ENCODE results near the gene ATRN.

GRCh38 chr20:3551681-3552434, 81.0 kb downstream of the ATRN start:
- no peak for TF ChIP-seq EZH2 (IDR thresholded peaks at IDR 0.05; ENCODE audit: borderline replicate concordance, low read length)
- TF ChIP-seq, protein P1, sequence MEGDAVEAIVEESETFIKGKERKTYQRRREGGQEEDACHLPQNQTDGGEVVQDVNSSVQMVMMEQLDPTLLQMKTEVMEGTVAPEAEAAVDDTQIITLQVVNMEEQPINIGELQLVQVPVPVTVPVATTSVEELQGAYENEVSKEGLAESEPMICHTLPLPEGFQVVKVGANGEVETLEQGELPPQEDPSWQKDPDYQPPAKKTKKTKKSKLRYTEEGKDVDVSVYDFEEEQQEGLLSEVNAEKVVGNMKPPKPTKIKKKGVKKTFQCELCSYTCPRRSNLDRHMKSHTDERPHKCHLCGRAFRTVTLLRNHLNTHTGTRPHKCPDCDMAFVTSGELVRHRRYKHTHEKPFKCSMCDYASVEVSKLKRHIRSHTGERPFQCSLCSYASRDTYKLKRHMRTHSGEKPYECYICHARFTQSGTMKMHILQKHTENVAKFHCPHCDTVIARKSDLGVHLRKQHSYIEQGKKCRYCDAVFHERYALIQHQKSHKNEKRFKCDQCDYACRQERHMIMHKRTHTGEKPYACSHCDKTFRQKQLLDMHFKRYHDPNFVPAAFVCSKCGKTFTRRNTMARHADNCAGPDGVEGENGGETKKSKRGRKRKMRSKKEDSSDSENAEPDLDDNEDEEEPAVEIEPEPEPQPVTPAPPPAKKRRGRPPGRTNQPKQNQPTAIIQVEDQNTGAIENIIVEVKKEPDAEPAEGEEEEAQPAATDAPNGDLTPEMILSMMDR (conservative IDR thresholded peaks at IDR 0.05 in 1 of 2, IDR thresholded peaks at IDR 0.05 in 1 of 2; ENCODE audit: extremely low read depth in 1 of 2, insufficient read depth in 1 of 2, low read depth in 1 of 2, low read length in 2 of 2), result no peak
